ENCODE results near the gene SORL1-AS1.

Gene SORL1-AS1

GRCh38 chr11:121451986-121452608 is 670 bp downstream of the SORL1-AS1 start, which contains the start of gene SORL1 (continued):
- no peak for TF ChIP-seq ZNF532 (CRISPR knock-in tag; IDR thresholded peaks at IDR 0.05; ENCODE audit: borderline replicate concordance)
- 0 out of 2 replicates have a peak, but pooled peaks have one; percentile 24 for TF ChIP-seq ZBTB21 (CRISPR knock-in tag; IDR thresholded peaks at IDR 0.05; ENCODE audit: borderline replicate concordance)
- TF ChIP-seq KAT7 (CRISPR knock-in tag; IDR thresholded peaks at IDR 0.05; ENCODE audit: borderline replicate concordance) = peak; percentile 90; the same call in 1 of the 2 replicates
- TF ChIP-seq GTF2I (CRISPR knock-in tag; conservative IDR thresholded peaks at IDR 0.05) = no peak
- TF ChIP-seq TEAD1 (CRISPR knock-in tag; IDR thresholded peaks at IDR 0.05) = peak; percentile 98
- peak; percentile 75 for TF ChIP-seq TP53 (CRISPR knock-in tag; IDR thresholded peaks at IDR 0.05)
- no peak for TF ChIP-seq NFATC4 (CRISPR knock-in tag; IDR thresholded peaks at IDR 0.05)
- TF ChIP-seq ZNF396 (CRISPR knock-in tag; IDR thresholded peaks at IDR 0.05; ENCODE audit: borderline replicate concordance) = no peak
- peak; percentile 70; the same call in 1 of the 2 replicates for TF ChIP-seq ARID4B (CRISPR knock-in tag; IDR thresholded peaks at IDR 0.05; ENCODE audit: borderline replicate concordance)
- no peak for TF ChIP-seq ERG (CRISPR knock-in tag; IDR thresholded peaks at IDR 0.05)
- no peak for TF ChIP-seq JAZF1 (CRISPR knock-in tag; IDR thresholded peaks at IDR 0.05)
- TF ChIP-seq E2F4 (CRISPR knock-in tag; IDR thresholded peaks at IDR 0.05; ENCODE audit: borderline replicate concordance, low read depth) = no peak
- TF ChIP-seq ATF3 (CRISPR knock-in tag; conservative IDR thresholded peaks at IDR 0.05) = no peak
- TF ChIP-seq ZMAT4 (CRISPR knock-in tag; IDR thresholded peaks at IDR 0.05) = no peak
- TF ChIP-seq GABPB1 (CRISPR knock-in tag; IDR thresholded peaks at IDR 0.05) = peak; percentile 56; the same call in 1 of the 2 replicates
- TF ChIP-seq FOXP1 (CRISPR knock-in tag; IDR thresholded peaks at IDR 0.05; ENCODE audit: borderline replicate concordance) = peak; percentile 70; the same call in 1 of the 2 replicates
- TF ChIP-seq IRF1 (CRISPR knock-in tag; IDR thresholded peaks at IDR 0.05) = no peak
- no peak for TF ChIP-seq AFF4 (CRISPR knock-in tag; IDR thresholded peaks at IDR 0.05; ENCODE audit: borderline replicate concordance)
- no peak for TF ChIP-seq ZNF121 (CRISPR knock-in tag; IDR thresholded peaks at IDR 0.05)
- TF ChIP-seq USF2 (CRISPR knock-in tag; IDR thresholded peaks at IDR 0.05) = peak; percentile 77
- no peak for TF ChIP-seq SOX15 (CRISPR knock-in tag; IDR thresholded peaks at IDR 0.05)

Data from WTC11 (cell line).